HG02973 (cell line): Measurements from ENCODE around the gene ZDHHC19.
"Not testable (repeated sequence)": the region's sequence is repeated elsewhere in the genome, so short reads cannot be mapped to it uniquely, and the experiment has no call there.

ENCODE experiments used
- ATAC-seq: cut with Tn5 transposase; IDR thresholded peaks from one replicate; pipeline ENCODE4 v1.9.1; 2021; ENCODE audit warnings: moderate library complexity; ENCODE audit not compliant: unreplicated experiment

Gene ZDHHC19

DNA sequence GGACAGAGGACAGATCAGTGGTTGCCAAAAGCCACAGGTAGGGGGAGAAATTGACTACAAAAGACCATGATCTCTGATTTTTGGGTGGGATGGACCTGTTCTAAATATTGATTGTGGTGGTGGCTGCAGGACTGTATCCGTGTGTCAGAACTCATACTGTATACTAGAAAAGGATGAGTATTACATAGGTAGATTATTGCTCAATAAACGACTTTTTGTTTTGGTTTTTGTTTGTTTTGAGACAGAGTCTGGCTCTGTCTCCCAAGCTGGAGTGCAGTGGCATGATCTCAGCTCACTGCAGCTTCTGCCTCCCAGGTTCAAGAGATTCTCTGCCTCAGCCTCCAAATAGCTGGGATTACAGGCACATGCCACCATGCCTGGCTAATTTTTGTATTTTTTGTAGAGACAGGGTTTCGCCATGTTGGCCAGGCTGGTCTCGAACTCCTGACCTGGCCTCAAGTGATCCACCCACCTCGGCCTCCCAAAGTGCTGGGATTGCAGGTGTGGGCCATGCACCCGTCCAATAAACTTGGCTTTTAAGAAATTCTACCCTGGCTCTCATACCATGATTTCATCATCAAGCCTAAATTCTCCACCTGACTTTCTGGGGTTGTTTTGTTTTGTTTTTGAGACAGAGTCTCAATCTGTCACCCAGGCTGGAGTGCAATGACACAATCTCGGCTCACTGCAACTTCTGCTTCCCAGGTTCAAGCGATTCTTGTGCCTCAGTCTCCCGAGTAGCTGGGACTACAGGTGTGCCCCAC is 5.6 kb downstream of the ZDHHC19 start:
- not testable (repeated sequence) for ATAC-seq

DNA sequence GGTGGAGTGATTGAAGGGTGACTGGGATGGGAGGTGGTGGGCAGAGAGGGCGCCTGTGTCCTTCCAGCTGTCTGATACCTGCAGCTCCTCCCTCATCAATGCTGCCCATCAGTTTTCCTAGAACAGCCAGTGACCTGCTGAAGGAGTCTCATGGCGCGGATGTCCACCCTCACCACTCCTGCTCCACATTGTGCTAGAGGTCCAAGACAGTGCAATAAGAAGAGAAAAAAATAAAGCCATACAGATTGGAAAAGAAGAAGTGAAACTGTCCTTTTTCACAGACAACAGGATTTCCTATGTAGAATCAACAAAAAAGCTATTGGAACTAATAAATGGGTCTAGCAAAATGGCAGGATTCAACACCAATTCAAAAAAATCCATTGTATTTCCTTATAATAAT is 7.4 kb downstream of the ZDHHC19 start:
- ATAC-seq, result no peak

DNA sequence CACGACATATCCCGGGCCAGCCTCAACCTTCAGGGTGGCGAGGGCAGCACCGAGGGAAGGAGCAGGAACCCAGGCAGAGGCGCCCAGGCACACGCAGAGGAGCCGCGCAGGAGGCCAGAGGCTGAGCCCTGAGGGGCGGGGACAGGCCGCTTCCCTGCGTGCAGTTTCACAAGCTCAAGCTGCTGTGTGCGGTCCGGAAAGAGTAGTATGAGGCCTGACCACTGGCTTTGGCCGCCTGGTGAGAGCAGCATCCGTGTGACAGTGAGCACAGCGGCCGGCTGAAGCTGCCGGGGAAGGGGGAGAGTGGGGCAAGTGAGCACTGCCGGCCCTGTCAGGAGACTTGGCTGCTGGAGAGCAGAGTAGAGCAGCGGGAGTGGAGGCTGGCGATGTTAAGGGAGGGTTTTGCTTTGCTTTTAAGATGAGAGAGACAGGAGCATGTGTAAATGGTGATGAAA is 8.7 kb downstream of the ZDHHC19 start:
- ATAC-seq, result no peak

DNA sequence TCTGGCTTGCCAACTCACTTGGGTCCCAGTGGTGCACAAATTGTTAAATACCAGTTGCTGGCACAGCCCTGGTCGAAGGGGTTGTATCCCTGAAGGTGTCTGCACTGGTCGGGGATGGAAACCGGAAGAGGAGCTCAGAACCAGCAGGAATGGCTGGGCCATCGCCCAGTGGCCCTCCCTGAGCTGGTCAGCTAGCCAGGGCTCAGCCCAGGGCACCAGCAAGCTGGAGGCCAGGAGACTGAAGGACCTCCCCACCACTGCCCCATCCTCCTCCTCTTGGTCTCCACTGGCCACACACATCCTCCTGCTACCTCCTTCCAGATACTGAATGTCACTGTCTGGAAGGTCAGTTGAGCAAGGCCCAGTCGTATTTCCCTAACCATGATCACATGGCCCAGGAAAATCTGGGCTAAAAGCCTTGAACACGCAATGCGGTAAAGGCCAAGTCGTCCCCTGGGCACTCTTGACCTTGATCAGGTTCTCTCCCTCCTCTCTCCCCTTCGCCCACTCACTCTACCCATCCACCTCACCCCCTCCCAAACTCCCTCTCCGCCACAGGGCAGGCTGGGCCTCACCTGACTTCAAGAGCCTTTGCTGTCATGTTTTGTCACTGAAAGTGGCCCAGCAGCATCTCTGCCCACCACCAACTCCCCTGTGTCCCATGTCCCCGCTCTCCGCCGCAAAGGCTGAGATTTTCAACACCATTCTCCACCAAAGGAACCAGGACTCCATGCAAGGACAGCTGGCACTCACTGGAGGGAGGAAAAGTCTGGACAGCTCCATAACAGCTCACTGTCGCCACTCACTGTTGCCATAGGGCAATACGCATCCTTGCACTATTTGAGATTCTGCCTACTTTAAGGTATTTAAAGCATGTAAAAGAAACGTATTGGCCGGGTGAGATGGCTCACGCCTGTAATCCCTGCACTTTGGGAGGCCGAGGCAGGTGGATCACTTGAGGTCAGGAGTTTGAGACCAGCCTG is 12.1 kb downstream of the ZDHHC19 start:
- no peak for ATAC-seq

DNA sequence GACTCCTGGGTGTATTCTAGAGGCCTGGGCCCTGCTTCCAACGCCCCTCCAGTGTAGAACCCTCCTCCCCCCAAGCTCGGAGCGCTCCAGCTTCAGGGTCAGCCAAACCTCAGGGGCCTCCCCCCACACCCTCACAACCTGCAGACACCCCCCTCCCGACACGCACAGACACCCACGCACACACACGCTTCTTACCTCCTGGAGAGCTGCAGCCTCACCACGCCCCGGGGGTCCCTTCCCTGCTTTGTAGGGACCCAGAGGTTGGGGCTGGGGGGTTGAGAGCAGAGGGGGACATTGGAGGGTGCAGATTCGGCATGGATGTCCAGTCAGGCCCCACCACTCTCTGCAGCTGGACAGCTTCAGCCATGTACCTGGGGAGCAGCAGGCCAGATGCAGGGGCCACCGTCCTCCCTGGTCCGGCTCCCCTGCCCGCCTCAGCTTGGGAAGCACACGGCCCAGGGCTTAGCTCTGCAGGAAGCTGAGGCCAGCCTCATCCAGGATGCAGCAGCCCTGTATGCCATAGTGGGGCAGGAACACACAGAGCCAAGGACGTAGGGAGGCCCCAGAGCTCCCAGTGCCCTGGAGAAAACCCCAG is 13.0 kb downstream of the ZDHHC19 start:
- ATAC-seq, result no peak

- ATAC-seq, result no peak
Measured at GRCh38 chr3:196197524-196197923, 13.7 kb downstream of the ZDHHC19 start.

GRCh38 chr3:196195664-196196265 is 15.4 kb downstream of the ZDHHC19 start:
- ATAC-seq, result no peak

DNA sequence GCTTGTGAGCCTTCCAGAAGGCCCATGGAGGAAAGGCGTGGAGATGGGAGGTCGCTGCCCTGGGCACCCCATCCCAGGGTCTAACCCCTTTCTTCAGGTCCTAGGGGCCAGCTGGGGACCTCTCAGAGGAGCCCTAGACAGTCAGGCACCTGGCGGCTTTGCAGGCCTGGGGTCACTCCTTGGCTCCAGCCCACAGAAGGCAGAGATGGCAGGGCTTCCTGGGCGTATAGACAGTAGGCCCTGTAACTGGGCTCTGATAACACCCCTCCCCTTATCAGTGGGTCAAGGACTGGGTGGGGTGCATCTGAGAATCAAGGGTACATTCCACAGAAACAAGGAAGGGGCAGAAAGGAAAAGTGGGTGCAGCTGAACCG is 16.7 kb downstream of the ZDHHC19 start:
- ATAC-seq, result no peak

GRCh38 chr3:196193736-196194541 is 17.3 kb downstream of the ZDHHC19 start:
- ATAC-seq, result no peak

DNA sequence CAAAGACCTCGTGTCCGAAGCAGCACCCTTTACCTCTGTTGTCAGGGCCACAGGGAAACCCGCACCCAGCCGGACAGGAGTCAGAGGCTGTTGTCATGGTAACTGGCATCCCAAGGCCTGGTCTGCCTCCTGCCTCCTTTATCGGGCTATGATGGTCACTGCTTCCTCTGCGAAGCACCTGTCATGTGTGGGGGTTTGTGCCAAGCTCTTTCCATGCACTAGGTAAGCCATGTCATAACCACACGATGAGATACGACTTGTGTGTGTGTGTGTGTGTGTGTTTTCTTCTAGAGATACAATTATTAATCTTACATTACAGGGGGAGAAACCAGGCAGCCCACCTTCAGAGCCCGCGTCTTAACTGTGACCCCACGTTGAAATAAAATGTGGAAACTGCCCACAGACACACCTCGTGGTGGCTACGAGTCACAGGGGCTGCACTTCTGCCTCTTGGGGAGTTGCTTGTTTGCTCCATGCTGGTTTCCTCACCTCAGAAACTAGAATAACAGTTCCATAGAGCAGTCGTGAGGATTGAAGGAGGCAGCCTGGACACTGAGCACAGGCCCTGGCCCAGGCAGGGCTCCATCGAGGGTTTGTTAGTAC is 18.0 kb downstream of the ZDHHC19 start:
- ATAC-seq, result no peak

GRCh38 chr3:196192524-196193051 is 18.6 kb downstream of the ZDHHC19 start:
- ATAC-seq, result peak; percentile 25

- peak; percentile 43 for ATAC-seq
Measured at GRCh38 chr3:196192036-196192523, 19.1 kb downstream of the ZDHHC19 start.

- no peak for ATAC-seq
Measured at GRCh38 chr3:196189566-196190347, 21.4 kb downstream of the ZDHHC19 start.

DNA sequence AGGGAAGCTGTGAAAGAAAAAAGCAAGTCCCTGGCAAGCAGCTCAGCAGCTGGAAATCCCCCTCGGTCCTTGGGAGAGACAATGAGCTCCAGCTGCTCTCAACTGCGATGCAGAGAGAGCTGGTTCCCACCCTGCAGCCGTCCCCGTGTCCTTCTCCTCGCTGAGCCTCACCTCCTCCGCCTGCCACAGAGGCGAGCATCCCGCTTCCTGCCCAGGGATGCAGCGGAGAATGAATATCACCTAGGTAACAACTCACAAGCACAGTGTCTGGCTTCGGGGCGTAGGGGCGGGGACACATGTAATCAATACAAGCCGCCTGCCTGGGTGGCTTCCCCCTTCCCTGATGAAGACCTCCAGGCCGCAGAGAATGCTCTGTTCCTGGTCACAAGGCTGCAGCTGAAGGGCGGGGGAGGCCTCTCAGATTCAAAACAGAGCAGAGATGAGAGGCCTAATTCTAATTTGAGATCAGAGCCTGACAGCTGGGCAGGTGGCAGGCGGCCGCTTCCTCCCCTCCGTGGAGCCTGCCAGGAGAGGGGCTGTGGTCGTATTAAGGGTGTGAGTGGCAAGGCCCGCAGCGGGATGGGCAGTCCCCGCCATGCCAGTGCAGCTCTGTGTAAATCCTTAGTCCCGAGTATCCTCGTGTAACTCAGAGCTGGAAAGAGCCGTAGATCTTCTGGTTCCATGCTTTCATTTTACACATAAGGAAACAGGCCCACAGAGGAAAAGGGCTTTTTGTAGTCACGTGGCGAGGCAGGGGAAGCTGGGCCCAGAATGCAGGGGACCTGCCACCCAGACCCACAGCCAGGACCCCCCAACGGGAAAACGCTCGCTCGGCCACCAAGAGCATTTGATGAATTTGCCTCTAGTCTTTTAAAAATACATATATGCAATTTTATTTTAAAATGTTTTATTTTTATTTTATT is 24.3 kb downstream of the ZDHHC19 start:
- peak; percentile 37 for ATAC-seq

GRCh38 chr3:196184881-196185280 is 26.3 kb downstream of the ZDHHC19 start:
- ATAC-seq, result no peak

- ATAC-seq, result not testable (repeated sequence)
Measured at GRCh38 chr3:196184169-196184432, 27.1 kb downstream of the ZDHHC19 start.

DNA sequence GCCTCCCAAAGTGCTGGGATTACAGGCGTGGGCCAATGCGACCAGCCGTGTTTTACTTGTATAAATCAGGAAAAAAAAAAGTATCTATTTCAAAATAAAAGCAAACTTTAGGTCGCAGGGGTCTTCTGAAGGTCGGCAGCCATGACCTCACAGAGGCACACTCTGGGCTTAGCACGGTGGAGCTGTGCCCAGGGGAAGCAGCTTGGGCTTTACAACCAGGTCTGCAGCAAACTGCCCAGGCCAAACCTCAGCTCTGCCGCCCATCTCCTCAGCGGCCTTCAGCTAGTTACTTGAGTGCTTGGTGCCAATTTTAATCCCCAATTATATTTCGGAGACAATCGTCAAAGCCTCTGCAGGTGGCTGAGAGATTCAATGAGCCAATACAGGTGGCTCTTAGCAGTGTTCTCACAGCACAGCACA is 30.1 kb downstream of the ZDHHC19 start:
- ATAC-seq, result no peak

DNA sequence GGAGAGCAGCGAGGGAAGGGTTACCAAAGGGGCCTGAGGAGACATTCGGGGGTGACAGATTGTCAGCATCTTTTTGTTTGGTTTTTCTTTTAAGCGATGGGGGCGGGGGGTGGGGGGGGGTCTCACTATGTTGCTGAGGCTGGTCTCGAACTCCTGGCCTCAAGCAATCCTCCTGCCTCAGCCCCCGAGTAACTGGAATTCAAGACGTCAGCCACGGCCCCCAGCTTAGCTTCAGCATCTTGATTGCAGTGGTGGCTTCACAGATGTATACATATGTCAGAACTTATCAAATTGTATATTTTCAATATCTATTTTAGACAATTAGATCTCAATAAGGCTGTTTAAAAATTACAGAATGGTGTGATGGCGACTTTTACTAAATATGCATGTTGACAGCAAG is 30.9 kb downstream of the ZDHHC19 start:
- no peak for ATAC-seq
